ENCODE results near the gene C1RL. TPM values are rescaled to one million over a fixed set of nuclear protein-coding genes. Genes with fewer than 3 reads are reported as not detected.
A peak's percentile ranks its signal among the peaks of the same experiment; 100 is the strongest.

Gene C1RL
- total and polyA plus RNA-seq, 5 donors from 2014 or later: 6.0 to 21.0 (median 8.0) TPM

GRCh38 chr12:7101694-7102131 is 7.3 kb downstream of the C1RL start:
- Histone ChIP-seq H3K4me1 (ENCODE audit: control insufficient read depth, insufficient read depth, low read length, poor library complexity, severe bottlenecking) (no peaks in the 10 kb centered on the region), H3K36me3 (ENCODE audit: control insufficient read depth, insufficient read depth, low read length) (peaks cover 32% of the 10 kb centered on the region), H3K9me3 (ENCODE audit: control insufficient read depth in 2 of 2, low read length in 2 of 2) (peaks cover 7 to 10% of the 10 kb centered on the region in 2 experiments), H3K27me3 (ENCODE audit: control insufficient read depth, insufficient read depth, low read length) (no peaks in the 10 kb centered on the region), H3K4me3 (ENCODE audit: low read depth, low read length) (no peak overlapping the region), H3K27ac (ENCODE audit: insufficient read depth, low read length, poor library complexity, severe bottlenecking) (no peak overlapping the region)
- H3K9me3 Mint-ChIP-seq: peaks cover 0 to 12% (median 2%) of the 10 kb centered on the region in 7 donors
- peak overlapping the region in 1 of 3 donors; percentile 36 for H3K27ac Mint-ChIP-seq
- no peak for ATAC-seq (ENCODE audit: low read depth in 2 of 2)
- DNase-seq: no peak
- H3K4me3 Mint-ChIP-seq: no peak overlapping the region
- no peaks in the 10 kb centered on the region for H3K27me3 Mint-ChIP-seq
- H3K36me3 Mint-ChIP-seq: peaks cover 32% of the 10 kb centered on the region
- peaks cover 31 to 51% (median 33%) of the 10 kb centered on the region in 4 donors for H3K4me1 Mint-ChIP-seq

DNA sequence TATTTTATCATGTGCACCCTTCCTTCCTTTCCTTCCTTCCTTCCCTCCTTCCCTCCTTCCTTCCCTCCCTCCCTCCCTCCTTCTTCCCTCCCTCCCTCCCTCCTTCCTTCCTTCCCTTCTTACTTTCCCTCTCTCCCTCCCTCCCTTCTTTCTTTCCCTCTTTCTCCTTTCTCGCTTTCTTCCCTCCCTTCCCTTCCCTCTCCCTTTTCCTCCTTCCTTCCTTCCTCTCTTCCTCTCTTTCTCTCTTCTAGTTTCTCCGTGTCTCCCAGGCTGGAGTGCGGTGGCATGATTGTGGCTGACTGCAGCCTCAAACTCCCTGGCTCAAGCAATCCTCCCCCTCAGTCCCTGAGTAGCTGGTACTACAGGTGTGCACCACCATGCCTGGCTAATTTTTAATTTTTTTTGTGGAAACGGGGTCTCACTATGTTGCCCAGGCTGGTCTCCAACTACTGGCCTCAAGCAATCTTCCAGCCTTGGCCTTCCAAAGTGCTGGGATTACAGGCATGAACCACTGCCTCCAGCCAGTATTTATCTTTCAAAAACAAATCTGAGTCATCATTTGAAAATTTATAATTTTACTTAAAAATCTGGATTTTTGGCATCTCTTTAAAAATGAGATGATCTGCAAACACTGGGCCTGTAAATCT is 7.8 kb downstream of the C1RL start:
- Histone ChIP-seq H3K27me3 (ENCODE audit: control insufficient read depth, insufficient read depth, low read length) (no peaks in the 10 kb centered on the region), H3K36me3 (ENCODE audit: control insufficient read depth, insufficient read depth, low read length) (peaks cover 30% of the 10 kb centered on the region), H3K4me3 (ENCODE audit: low read depth, low read length) (no peak overlapping the region), H3K27ac (ENCODE audit: insufficient read depth, low read length, poor library complexity, severe bottlenecking) (no peak overlapping the region), H3K9me3 (ENCODE audit: control insufficient read depth in 2 of 2, low read length in 2 of 2) (peaks cover 3 to 7% of the 10 kb centered on the region in 2 experiments), H3K4me1 (ENCODE audit: control insufficient read depth, insufficient read depth, low read length, poor library complexity, severe bottlenecking) (no peaks in the 10 kb centered on the region)
- H3K27me3 Mint-ChIP-seq: no peaks in the 10 kb centered on the region
- DNase-seq (no peak), ATAC-seq (ENCODE audit: low read depth in 2 of 2) (no peak)
- peaks cover 25 to 45% (median 27%) of the 10 kb centered on the region in 4 donors for H3K4me1 Mint-ChIP-seq
- peaks cover 30% of the 10 kb centered on the region for H3K36me3 Mint-ChIP-seq
- H3K27ac Mint-ChIP-seq: no peak overlapping the region
- peaks cover 0 to 7% (median 2%) of the 10 kb centered on the region in 7 donors for H3K9me3 Mint-ChIP-seq
- H3K4me3 Mint-ChIP-seq: no peak overlapping the region

DNA sequence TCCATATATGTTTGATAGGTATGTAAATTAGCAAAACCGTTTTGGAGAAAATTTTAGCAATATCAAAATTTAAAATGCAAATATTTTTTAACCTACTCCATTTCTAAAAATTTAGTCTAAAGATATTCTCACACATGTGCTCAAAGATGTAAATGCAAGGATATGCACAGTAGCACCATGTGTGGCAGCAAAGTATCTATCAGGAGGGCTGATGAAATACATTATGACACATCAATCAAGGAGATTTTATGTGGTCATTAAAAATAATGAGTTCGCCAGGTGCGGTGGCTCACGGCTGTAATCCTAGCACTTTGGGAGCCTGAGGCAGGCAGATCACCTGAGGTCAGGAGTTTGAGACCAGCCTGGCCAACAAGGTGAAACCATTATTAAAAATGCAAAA is 8.8 kb downstream of the C1RL start:
- peaks cover 27% of the 10 kb centered on the region for H3K36me3 ChIP-seq (ENCODE audit: control insufficient read depth, insufficient read depth, low read length)
- Mint-ChIP-seq H3K4me3 (no peak overlapping the region), H3K36me3 (peaks cover 22% of the 10 kb centered on the region), H3K27me3 (no peaks in the 10 kb centered on the region), H3K9me3 (no peaks in the 10 kb centered on the region), H3K27ac (no peak overlapping the region), H3K4me1 (peaks cover 18 to 38% (median 21%) of the 10 kb centered on the region in 4 donors)
- H3K4me3 ChIP-seq (ENCODE audit: low read depth, low read length): no peak overlapping the region
- DNase-seq (no peak), ATAC-seq (ENCODE audit: low read depth in 2 of 2) (no peak)
- no peaks in the 10 kb centered on the region for H3K9me3 ChIP-seq (ENCODE audit: control insufficient read depth in 2 of 2, low read length in 2 of 2)
- no peaks in the 10 kb centered on the region for H3K4me1 ChIP-seq (ENCODE audit: control insufficient read depth, insufficient read depth, low read length, poor library complexity, severe bottlenecking)
- no peaks in the 10 kb centered on the region for H3K27me3 ChIP-seq (ENCODE audit: control insufficient read depth, insufficient read depth, low read length)
- H3K27ac ChIP-seq (ENCODE audit: insufficient read depth, low read length, poor library complexity, severe bottlenecking): no peak overlapping the region

- Histone ChIP-seq H3K27ac (ENCODE audit: insufficient read depth, low read length, poor library complexity, severe bottlenecking) (no peak overlapping the region), H3K4me1 (ENCODE audit: control insufficient read depth, insufficient read depth, low read length, poor library complexity, severe bottlenecking) (no peaks in the 10 kb centered on the region), H3K9me3 (ENCODE audit: control insufficient read depth in 2 of 2, low read length in 2 of 2) (no peaks in the 10 kb centered on the region), H3K36me3 (ENCODE audit: control insufficient read depth, insufficient read depth, low read length) (peaks cover 26% of the 10 kb centered on the region), H3K4me3 (ENCODE audit: low read depth, low read length) (no peak overlapping the region), H3K27me3 (ENCODE audit: control insufficient read depth, insufficient read depth, low read length) (no peaks in the 10 kb centered on the region)
- H3K9me3 Mint-ChIP-seq: no peaks in the 10 kb centered on the region
- DNase-seq (no peak), ATAC-seq (ENCODE audit: low read depth in 2 of 2) (no peak)
- H3K4me1 Mint-ChIP-seq: peaks cover 15 to 30% (median 19%) of the 10 kb centered on the region in 4 donors
- H3K27me3 Mint-ChIP-seq: no peaks in the 10 kb centered on the region
- H3K36me3 Mint-ChIP-seq: peaks cover 22% of the 10 kb centered on the region
- peak overlapping the region in 1 of 3 donors; percentile 7 for H3K27ac Mint-ChIP-seq
- H3K4me3 Mint-ChIP-seq: no peak overlapping the region
Observed at GRCh38 chr12:7099290-7099996, 9.6 kb downstream of the C1RL start.

- Mint-ChIP-seq H3K4me3 (no peak overlapping the region), H3K27me3 (peaks cover 7% of the 10 kb centered on the region), H3K9me3 (no peaks in the 10 kb centered on the region), H3K27ac (peak overlapping the region in 2 of 3 donors; percentile 60 to 62), H3K4me1 (peaks cover under 1 to 21% (median 5%) of the 10 kb centered on the region in 4 donors), H3K36me3 (peaks cover 10% of the 10 kb centered on the region)
- Histone ChIP-seq H3K36me3 (ENCODE audit: control insufficient read depth, insufficient read depth, low read length) (peaks cover 13% of the 10 kb centered on the region), H3K27me3 (ENCODE audit: control insufficient read depth, insufficient read depth, low read length) (no peaks in the 10 kb centered on the region), H3K4me1 (ENCODE audit: control insufficient read depth, insufficient read depth, low read length, poor library complexity, severe bottlenecking) (peaks cover 4% of the 10 kb centered on the region), H3K27ac (ENCODE audit: insufficient read depth, low read length, poor library complexity, severe bottlenecking) (no peak overlapping the region), H3K4me3 (ENCODE audit: low read depth, low read length) (no peak overlapping the region), H3K9me3 (ENCODE audit: control insufficient read depth in 2 of 2, low read length in 2 of 2) (no peaks in the 10 kb centered on the region)
- no peak for DNase-seq
- ATAC-seq (ENCODE audit: low read depth in 2 of 2): no peak
Observed at GRCh38 chr12:7096979-7097378, 12.0 kb downstream of the C1RL start.

- ATAC-seq (ENCODE audit: low read depth in 2 of 2) (no peak), DNase-seq (no peak)
- Histone ChIP-seq H3K27me3 (ENCODE audit: control insufficient read depth, insufficient read depth, low read length) (no peaks in the 10 kb centered on the region), H3K36me3 (ENCODE audit: control insufficient read depth, insufficient read depth, low read length) (peaks cover 10% of the 10 kb centered on the region), H3K27ac (ENCODE audit: insufficient read depth, low read length, poor library complexity, severe bottlenecking) (no peak overlapping the region), H3K4me1 (ENCODE audit: control insufficient read depth, insufficient read depth, low read length, poor library complexity, severe bottlenecking) (peaks cover 8% of the 10 kb centered on the region), H3K9me3 (ENCODE audit: control insufficient read depth in 2 of 2, low read length in 2 of 2) (no peaks in the 10 kb centered on the region), H3K4me3 (ENCODE audit: low read depth, low read length) (no peak overlapping the region)
- H3K36me3 Mint-ChIP-seq: peaks cover 7% of the 10 kb centered on the region
- H3K9me3 Mint-ChIP-seq: no peaks in the 10 kb centered on the region
- H3K4me3 Mint-ChIP-seq: peak overlapping the region in 1 of 4 donors; percentile 58
- peaks cover 7% of the 10 kb centered on the region for H3K27me3 Mint-ChIP-seq
- H3K4me1 Mint-ChIP-seq: peaks cover 0 to 25% (median 5%) of the 10 kb centered on the region in 4 donors
- no peak overlapping the region for H3K27ac Mint-ChIP-seq
Observed at GRCh38 chr12:7096006-7096932, 12.7 kb downstream of the C1RL start.

- Histone ChIP-seq H3K36me3 (ENCODE audit: control insufficient read depth, insufficient read depth, low read length) (no peaks in the 10 kb centered on the region), H3K9me3 (ENCODE audit: control insufficient read depth in 2 of 2, low read length in 2 of 2) (no peaks in the 10 kb centered on the region), H3K27me3 (ENCODE audit: control insufficient read depth, insufficient read depth, low read length) (no peaks in the 10 kb centered on the region), H3K4me3 (ENCODE audit: low read depth, low read length) (no peak overlapping the region), H3K27ac (ENCODE audit: insufficient read depth, low read length, poor library complexity, severe bottlenecking) (no peak overlapping the region), H3K4me1 (ENCODE audit: control insufficient read depth, insufficient read depth, low read length, poor library complexity, severe bottlenecking) (peaks cover 8% of the 10 kb centered on the region)
- Mint-ChIP-seq H3K27ac (peak overlapping the region in 2 of 3 donors; percentile 42), H3K4me1 (peaks cover 0 to 25% (median 3%) of the 10 kb centered on the region in 4 donors), H3K36me3 (peaks cover 10% of the 10 kb centered on the region), H3K27me3 (peaks cover 7% of the 10 kb centered on the region), H3K4me3 (peak overlapping the region in 1 of 4 donors; percentile 47), H3K9me3 (no peaks in the 10 kb centered on the region)
- no peak for ATAC-seq (ENCODE audit: low read depth in 2 of 2)
- DNase-seq: no peak
Observed at GRCh38 chr12:7093892-7094291, 15.1 kb downstream of the C1RL start.
